GM23338 (cell line): ENCODE results near the gene PKNOX2.

Source experiments
- CREB1 ChIP-seq: fragments of 250-450 bp; sonication (Bioruptor Pico); IDR thresholded peaks from 2 replicates; pipeline ENCODE4 v1.5.0; 2020; ENCODE audit warnings: low read depth, mild to moderate bottlenecking, moderate library complexity
- CTCF ChIP-seq, 2 experiments: fragments of 200-600 bp in 1 of 2; sonication (generic) in 1 of 2; conservative IDR thresholded peaks; 2 replicates each; pipeline versions ENCODE4 v1.5.1 to v1.6.1; 2016 to 2017; ENCODE audit warnings: antibody characterized with exemption in 2 of 2, low read depth in 2 of 2, mild to moderate bottlenecking in 2 of 2, moderate library complexity in 1 of 2
- EZH2 ChIP-seq: fragments of 200-600 bp; sonication (generic); IDR thresholded peaks from one replicate; pipeline ENCODE4 v1.8.0; 2017; ENCODE audit warnings: antibody characterized with exemption, mild to moderate bottlenecking, low read depth; ENCODE audit not compliant: unreplicated experiment
- NANOG ChIP-seq: IDR thresholded peaks from 2 replicates; pipeline ENCODE4 v1.6.1; 2016; ENCODE audit warnings: antibody characterized with exemption, borderline replicate concordance
- POLR2AphosphoS5 ChIP-seq: IDR thresholded peaks from 2 replicates; pipeline ENCODE4 v1.6.1; 2016; ENCODE audit warnings: antibody characterized with exemption, low read depth
- REST ChIP-seq: IDR thresholded peaks from one replicate; pipeline ENCODE4 v1.6.1; 2018; ENCODE audit warnings: antibody characterized with exemption; ENCODE audit not compliant: unreplicated experiment

DNA sequence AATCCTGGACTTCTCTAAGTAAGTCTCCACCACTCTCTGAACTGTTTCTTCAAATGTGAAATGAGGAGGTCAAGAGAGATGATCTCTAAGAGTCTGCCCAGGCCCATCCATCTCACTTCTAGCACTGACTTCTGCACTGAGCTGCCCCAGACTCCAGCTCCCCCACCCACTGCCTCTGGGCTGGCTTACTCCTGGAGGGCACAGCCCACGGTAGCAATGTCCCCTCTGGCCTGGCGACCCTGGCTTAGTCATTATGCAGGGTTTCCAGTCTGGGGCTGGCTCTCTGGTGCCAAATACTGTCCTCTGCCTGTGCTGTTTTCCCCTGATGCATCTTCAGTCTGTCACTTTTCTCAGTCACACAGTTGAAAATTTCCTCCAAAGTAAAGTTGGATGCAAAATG, 60.9 kb downstream of the PKNOX2 start:
- no peak for TF ChIP-seq REST
- no peak for TF ChIP-seq CTCF (conservative IDR thresholded peaks at IDR 0.05; ENCODE audit: low read depth in 2 of 2)
- no peak for TF ChIP-seq NANOG
- no peak for TF ChIP-seq EZH2
- no peak for TF ChIP-seq CREB1
- TF ChIP-seq POLR2AphosphoS5, result no peak
